Epidermal melanocyte (primary cell): ENCODE data around the gene OR8K1.

ENCODE experiments used
- DNase-seq: peaks from one replicate; pipeline ENCODE4 v3.0.0; 2011; ENCODE audit warnings: low spot score; ENCODE audit not compliant: insufficient read length

The OR8K1 gene

GRCh38 chr11:56345739-56346138 lies at the start of gene OR8K1:
OR8K1 (plus strand) TSS chr11:56346039; CDS start chr11:56346039, 0 bp downstream.
- no peak for DNase-seq

- DNase-seq = no peak
These were observed 48.9 kb upstream of the OR8K1 start for GRCh38 chr11:56296898-56297297.

GRCh38 chr11:56307836-56308235 lies 38.0 kb upstream of the OR8K1 start:
- DNase-seq = no peak

- no peak for DNase-seq
These were observed 31.0 kb upstream of the OR8K1 start, which contains the start of gene OR8K3 for GRCh38 chr11:56314844-56315243. OR8K3 (plus strand) TSS chr11:56315144; CDS start chr11:56318307, 3,163 bp downstream.

GRCh38 chr11:56331861-56332491 lies 13.9 kb upstream of the OR8K1 start:
- no peak for DNase-seq

- no peak for DNase-seq
These were observed 12.7 kb upstream of the OR8K1 start for GRCh38 chr11:56333156-56333555.

GRCh38 chr11:56340289-56340688 lies 5.5 kb upstream of the OR8K1 start:
- DNase-seq = no peak

- DNase-seq = no peak
These were observed 8.2 kb downstream of the OR8K1 start, which contains the start of gene OR8J1 for GRCh38 chr11:56353991-56354390. OR8J1 (plus strand) TSS chr11:56354291; CDS start chr11:56360247, 5,956 bp downstream.

GRCh38 chr11:56375324-56375723 lies 29.5 kb downstream of the OR8K1 start, which contains the start of gene OR8U1:
OR8U1 (plus strand) TSS chr11:56375624; CDS start chr11:56375624, 0 bp downstream.
- DNase-seq = no peak

GRCh38 chr11:56380120-56380519 lies 34.3 kb downstream of the OR8K1 start:
- DNase-seq = no peak

GRCh38 chr11:56394381-56394780 lies 48.5 kb downstream of the OR8K1 start:
- DNase-seq = no peak

- no peak for DNase-seq
These were observed 50.2 kb downstream of the OR8K1 start for GRCh38 chr11:56396047-56396446.
